Hematopoietic multipotent progenitor cell treated with erythropoietin and hydrocortisone succinate and interleukin-3 and kit ligand, for 17 days (in vitro differentiated cells): ENCODE results near the gene DSTN.

ENCODE experiments used
- DNase-seq: peaks from one replicate; pipeline ENCODE4 v3.0.0-alpha.2; 2015; ENCODE audit warnings: low spot score

The DSTN gene

DNA sequence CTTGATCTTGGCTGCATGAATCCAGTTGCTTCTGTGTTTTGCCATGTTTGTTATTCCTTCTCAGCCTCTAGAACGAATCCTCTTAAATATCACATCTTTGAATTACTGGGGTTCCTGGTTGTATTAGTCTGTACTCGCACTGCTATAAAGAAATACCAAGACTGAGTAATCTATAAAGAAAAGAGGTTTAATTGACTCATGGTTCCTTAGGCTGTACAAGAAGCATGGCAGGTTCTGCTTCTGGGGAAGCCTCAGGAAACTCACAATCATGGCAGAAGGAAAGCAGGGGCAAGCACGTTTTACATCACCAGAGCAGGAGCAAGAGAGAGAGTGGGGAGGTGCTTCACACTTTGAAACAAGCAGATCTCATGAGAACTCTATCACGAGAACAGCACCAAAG, 20.7 kb upstream of the DSTN start:
- no peak for DNase-seq

DNA sequence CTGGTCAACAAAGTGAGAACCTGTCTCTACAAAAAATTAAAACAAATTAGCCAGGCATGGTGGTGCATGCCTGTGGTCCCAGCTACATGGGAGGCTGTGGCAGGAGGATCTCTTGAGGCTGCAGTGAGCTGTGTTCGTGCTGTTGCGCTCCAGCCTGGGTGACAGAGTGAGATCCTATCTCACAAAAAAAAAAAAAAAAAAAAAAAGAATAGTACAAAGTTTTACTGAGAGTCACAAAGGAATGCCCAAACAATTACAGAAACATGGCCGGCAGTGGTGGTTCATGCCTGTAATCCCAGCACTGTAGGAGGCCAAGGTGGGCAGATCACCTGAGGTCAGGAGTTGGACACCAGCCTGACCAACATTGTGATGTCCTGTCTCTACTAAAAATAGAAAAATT, 14.8 kb upstream of the DSTN start:
- DNase-seq, result no peak

DNA sequence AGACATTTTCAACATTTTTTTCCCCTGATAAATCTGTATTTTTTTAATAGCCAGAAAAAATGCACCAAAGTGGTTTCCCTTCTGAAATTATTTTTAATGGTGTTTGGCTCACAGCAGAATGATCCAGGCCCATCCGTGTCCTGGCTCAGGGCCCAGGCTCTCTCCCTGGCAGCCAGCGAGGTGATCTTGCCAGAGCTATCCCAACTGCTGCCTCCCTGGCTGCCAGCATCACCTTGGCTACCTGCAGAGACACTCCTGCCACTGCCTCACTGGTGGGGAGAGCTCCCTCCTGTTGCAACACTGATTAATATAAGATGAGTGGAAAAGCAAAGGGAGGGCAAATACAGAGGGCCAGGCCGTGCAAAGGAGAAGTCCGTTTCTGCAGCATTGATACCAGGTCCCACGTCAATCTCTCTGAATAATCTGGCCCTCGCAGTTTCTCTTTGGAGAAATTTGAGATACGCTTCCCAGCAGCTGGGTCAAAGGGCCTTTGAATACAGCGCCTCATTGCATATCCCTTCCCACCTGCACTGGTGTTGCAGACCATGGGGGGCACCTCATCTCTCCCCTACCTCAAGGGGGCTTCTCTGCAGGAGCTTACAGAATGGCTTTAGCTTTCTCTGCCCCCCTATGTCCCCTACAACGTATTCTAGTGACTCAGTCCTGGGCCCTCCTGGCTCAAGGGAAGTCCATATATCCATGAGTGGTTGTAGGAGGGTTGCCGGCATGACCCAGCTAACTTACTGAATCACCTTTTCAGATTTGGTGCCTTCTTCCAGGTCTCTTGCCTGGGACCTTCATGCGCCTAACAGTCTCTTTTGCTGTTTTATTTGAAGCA, 12.8 kb upstream of the DSTN start:
- DNase-seq, result no peak

DNA sequence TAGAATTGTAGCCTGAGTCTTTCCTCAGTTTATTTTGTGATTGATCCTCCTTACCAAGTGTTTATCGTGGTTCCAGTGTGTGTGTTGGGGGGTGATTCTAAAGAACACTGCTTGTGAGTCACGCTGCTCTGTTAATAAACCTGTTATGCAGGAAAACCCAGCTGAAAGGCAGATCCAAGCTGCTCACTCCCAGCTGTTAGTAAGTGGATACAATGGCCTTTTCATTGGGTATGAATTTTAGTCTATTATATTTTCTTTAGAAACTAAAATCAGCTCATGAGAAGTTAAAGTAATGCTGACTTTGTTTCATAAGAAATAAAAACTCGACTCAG, 12.2 kb upstream of the DSTN start:
- DNase-seq, result no peak

DNA sequence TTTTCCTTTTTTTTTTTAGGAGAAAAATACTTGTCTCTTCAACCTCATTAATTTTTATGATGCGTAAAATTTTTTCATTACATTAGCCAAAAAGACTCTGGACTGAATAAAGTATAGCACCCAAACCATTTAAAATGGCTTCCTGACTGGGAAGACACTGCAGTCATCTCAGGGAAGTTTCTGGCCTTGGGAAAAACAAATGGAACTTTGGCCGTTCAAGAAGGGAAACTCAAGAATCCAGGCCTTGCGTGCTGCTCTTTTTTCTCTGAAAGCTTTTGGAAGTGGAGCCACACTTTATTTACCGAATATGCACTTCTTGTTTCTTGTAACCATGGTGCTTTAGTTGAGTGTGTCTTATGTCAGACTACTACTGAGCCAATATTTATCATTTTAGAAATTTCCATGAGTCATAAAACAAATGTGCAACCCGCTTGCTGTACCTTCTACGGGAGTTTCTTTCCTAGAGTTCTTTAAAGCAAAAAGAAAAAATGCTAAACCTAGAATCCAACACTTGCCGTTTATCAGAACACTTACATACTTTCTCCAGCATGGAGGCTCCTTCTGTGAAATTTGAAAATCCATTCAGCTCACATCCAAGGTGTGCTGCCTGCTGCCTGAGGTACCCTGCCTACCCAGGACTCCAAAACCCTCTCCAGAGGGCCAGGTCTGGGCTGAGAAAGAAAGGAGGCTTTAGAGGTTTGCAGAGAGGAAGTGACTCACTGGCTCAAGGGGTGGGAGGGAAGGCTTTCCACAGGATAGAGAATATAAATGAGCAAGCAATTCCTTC, 11.5 kb upstream of the DSTN start:
- no peak for DNase-seq

DNA sequence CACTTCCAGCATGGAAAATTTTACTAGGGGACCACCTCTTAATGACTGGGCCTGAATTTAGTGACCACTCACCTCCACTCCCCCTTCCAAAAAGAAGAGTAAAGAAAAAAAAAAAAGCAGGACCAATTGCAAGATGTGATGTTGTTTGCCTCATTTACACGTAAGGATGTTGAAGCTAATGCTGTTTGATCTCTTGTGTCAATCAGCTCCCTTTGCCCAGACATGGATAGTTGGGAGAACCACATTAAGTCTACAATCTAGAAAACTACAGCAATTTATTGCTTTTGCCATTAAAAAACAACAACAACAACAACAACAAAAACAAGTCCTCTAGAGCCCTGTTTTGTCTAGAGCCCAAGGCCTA, 11.0 kb upstream of the DSTN start:
- no peak for DNase-seq

DNA sequence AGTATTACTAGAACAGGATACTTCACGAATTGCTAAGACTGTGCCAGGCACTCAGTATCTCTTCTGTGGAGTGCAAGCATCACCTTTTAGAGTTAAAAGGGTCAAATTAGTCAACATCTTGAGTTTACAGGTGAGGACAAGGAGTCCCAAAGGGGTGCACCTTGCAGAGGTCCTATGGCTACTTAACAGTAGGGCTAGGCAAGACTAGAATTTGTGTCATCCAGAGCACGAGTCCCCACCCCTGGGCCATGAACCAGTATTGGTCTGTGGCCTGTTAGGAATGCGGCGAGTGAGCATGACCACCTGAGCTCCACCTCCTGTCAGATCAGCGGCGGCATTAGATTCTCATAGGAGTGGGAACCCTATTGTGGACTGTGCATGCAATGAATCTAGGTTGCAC, 10.5 kb upstream of the DSTN start:
- DNase-seq, result no peak

DNA sequence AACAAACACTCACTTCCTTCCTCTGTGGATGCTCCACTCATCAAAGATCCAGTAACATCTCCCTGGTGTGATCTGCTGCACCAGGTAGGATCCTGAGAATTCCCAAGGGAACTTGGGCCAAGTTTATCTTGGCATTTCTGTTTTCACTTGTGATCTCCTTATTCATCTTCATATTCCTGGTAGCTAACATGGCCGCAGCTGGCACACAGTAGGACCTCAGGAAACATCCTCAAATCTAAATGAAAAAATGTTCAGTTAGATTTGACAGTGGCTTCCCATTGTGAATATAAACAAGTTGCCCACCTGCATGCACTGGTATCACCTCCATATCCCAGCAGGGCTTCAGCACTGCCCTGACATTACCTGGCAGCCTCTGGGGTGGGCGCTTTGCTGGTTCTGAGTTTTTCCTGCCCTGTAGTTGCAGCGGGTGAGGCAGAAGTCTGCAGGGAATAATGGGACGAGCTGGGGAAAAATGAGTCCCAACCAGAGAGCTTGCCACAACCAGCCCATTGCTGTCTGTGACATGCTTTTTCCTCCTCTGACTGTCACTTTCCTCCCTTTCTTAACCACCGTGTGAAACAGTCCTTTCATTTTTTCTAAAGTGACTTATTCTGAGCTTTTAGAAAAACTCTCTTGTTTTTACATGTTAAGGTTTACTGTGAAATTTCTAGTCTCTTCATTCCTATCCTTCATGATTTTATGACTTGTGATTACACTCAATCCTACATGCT, 9.4 kb upstream of the DSTN start:
- DNase-seq, result no peak

DNA sequence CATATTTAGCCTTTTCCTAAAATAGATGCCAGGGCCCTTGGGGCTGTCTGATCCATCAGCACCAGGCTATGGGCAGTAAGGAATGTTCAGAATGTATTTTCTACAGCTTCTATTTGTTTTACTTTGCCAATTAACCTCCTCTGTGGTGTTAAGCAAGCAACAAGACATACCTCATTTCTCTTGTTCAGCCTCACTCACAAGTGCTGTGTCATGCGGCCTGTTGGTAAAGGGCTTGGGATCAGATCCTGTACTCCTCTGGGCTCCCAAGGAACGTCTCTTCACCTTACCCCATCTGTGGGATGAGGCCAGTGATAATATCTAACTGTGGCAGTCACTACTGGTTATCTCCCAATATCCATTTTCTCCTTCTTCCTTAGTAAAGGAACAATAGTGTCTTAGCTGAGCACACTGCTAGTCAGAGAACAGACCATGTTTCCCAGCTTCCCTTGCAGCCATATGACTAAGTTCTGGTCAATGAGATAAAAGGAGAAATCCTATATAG, 7.0 kb upstream of the DSTN start:
- no peak for DNase-seq

DNA sequence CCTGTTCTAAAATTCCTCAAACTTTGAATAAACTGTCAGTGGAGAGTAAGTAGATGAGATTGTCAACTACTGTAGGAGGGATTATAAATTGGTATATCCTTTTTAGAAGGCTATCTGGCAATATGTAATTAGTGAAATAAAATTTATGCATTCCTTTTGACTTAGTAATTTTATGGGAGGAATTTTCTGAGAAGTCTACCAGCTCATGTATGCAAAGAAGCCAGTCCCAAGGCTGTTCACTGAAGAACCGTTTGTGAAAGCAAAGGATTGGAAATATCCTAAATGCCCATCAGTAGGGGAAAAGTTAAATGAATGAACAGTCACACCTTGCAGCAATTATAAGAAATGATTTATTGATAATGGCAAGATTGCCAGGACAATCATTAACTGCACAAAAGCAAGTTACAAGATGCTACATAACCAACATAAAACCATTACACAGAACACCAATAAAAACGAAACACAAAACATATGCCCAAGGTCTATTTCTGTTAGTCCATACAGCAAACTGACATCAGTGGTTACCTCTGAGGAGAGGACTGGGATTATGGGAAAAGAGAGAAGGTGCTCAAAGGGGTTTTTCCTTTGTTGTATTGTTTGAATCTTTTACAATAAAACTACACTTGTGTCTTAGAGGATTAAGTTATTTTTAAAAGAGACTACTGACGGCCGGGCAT, 4.6 kb upstream of the DSTN start:
- DNase-seq, result no peak

DNA sequence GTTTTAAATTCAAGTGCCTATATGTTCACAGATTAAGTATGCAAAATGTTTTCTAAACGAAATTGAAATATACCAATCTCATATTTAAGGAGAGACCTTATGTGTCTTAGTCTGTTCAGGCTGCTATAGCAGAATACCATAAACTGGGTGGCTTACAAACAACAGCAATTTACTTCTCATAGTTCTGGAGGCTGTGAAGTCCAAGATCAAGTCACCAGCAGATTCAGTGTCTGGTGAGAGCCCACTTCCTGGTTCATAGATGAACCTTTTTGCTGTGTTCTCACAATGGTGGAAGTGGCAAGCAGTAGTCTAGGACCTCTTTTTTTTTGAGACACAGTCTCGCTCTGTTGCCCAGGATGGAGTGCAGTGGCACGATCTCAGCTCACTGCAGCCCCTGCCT, 3.5 kb upstream of the DSTN start:
- no peak for DNase-seq

DNA sequence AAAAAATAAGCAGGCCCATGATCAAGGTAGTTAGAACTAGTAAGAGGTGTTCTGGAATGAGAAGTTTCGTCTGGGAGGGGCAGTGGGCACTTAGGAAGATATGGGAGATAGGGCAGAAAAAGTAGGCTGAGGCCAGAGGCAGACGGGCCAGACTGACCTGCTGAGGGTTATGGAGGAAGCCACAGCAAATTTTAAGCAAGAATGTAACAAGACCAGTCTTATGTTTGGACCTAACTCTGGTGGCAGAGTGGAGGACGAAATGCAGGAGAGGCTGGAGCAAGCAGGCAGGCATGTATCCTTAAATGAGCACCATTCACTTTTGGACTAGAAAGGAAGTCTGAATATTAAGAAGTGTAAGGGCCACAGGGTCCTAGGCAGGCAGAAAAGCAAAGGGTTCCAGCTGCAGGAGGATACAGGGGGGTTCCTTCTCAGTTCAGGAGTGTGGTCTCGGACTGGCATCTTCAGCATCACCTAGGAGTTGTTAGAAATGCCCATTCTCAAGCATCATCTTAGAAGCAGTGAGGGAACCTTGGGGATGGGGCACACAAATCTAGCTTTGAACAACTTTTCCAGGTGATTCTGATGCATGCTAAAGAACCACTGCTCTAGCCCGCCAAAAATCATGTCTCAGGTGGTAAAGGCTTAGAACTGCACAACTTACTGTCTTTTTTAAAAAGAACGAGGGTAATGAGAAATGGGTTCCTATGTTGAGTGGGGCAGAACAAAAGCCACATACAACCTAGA, 1.7 kb upstream of the DSTN start:
- no peak for DNase-seq

DNA sequence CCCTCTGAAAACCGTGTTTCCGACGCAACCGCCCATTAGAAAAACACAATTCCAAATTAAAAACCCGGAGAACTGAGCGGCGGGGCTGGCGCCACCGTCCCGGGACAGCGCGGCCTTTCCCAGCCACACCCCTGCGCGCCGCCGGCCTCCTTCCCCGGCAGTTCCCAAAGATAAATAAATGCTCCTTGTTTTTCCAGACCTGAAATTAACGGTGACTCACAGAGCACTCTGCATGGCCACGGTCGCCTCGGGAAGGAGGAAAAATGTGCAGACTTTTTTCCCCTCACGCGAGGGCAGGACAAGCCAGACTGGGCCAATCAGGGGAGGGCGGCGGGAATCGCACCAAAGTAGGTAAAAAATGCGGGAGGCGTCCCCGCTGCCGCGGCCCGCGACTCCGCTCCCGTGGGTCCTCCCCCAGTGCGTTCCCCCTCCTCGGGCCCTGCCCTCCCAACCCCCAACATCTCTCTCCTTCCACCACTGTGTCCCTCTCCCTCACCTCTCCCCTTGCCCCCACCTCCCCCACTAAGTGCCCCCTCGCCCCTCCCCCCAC, 828 bp upstream of the DSTN start:
- DNase-seq, result peak; percentile 14

DNA sequence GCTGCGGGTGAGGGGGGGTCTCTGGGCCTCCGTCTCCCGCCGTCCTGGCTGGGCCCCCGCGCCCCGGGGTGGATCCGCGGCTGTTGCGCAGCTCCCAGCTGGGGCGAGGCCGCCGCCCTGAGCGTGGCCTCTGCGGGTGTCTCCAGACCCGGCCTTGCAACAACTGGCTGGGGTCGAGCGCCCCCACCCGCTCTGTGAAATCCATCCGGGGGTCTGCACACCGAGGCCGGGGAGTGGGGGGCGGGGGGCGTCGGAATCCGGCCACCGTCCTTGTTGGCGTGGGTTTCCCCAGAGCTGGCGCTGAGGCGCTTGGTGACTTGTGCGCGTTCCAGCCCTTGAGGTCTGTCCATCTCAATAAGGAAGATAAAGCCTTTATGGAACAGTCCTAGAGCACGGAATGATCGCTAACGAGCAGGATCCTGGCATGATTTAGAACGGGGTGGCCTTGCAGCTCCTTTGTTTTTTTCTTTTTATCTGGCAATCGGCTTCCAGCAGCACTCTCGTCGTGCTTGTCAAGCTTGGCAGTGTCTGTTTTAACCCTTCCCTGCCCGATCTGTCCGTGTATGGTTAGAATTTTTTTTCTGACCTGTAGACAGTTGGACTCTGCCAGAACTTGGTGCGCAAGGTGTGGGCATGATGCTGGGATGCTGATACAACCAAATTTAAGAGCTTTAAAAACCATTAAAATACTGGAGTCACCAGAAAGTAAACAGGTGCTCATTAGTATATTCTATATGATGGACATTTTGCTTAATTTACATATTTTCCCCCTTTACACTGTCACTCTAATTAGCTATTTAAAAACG, 675 bp downstream of the DSTN start:
- DNase-seq, result peak; percentile 30

DNA sequence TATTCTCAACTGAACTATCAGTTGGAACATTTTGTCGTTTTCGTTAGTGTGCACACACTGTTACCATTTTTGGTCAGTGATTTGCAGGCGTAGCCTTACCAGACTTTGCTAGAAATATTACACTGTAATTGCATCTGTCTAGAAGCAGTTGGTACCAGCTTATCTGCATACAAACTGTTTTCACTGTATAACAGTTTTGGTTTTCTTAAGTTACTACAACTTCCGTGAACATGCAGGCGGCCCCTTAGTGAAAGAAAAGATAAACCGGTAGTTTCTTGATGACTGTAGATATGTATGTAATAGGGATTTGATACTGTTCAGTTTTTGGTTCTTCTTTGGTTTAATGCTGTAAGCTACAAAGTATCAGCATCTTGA, 1.3 kb downstream of the DSTN start:
- DNase-seq, result no peak

DNA sequence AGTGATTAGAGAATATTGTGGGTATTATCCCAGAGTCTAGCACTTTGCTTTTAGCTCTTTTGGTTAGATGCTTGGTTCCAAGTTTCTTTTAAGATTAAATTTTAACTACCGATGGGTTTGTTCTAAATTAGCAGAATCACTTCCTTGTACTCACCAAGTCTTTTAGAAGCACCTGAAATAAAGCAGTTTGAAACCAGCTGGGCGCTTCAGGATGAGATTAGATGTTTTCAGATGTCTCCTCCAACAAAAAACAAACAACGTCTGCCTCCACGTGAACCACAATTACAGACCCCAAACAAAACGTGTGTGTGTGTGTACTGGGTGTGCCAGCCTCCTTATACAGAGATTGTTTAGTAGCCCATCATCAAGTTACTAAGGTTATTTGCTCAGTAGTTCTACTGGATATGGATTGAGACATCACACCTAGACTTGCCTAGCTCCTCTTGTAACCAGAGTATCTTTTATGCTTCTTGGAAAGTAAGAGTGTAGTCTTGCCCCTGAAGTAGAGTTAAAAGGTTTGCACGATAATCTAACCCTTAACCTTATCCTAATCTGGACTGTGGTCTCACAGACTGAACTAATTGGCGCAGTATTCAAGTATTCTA, 2.3 kb downstream of the DSTN start:
- no peak for DNase-seq

DNA sequence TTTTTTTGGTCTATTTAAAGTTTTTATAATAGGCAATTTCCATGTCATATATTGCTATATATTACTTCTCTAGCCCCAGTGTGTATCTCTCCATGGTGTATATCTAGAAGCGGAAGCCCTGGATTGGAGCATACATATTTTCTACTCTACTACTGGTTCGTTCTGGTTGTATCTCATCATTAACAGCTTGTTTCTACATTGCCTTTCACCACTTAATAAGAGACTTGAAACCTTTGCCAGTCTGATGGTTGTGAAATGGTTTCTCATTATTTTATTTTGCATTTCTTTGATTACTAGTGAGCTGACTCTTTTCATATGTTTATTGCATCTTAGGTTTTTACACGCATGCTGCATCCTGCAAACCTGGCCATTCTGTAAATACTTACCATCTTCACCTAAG, 3.6 kb downstream of the DSTN start:
- DNase-seq, result no peak

DNA sequence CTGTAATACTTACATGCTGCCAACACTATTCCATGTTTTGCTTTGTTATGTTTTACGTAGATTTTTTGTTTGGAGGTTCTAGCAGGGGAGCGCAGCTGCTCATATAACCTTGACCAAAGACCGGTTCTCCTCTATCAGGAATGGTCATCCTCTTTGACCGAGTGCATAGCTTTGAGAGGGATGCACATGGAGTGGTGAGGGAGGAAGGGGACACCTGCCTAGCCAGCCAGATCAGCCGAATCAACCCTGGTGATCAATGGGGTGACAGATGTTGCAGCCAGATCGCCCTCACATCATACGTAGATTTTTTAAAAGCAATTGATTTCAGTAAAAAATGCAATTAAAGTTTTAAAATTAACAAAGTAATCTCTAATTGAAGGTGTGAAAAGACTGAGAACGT, 6.3 kb downstream of the DSTN start:
- DNase-seq, result no peak

DNA sequence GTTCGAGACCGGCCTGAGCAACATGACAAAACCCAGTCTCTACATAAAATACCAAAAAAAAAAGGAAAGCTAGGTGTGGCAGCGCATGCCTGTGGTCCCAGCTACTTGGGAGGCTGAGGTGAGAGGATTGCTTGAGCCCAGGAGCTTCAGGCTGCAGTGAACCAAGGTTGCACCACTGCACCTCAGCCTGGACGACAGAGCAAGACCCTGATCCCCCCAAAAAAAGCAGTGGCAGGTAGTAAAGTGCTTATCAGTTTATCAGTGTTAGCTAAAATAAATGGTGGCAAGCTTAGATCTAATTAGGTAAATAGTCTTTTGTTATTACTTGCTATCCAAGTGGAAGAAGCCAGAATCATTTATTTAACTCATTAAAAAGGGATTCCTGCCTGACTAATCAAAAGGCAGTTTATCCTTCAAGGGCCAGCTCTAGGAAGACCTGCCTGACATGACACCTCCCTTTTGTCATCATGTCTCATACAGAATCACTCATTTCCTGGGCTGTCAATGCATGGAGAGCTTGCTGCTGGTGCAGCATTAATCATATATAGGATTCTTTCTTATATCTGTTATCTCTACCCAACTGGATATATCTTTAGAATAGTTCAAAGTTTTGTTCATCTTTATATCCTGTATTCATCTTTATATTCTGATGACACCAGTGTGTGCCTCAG, 9.6 kb downstream of the DSTN start:
- no peak for DNase-seq

DNA sequence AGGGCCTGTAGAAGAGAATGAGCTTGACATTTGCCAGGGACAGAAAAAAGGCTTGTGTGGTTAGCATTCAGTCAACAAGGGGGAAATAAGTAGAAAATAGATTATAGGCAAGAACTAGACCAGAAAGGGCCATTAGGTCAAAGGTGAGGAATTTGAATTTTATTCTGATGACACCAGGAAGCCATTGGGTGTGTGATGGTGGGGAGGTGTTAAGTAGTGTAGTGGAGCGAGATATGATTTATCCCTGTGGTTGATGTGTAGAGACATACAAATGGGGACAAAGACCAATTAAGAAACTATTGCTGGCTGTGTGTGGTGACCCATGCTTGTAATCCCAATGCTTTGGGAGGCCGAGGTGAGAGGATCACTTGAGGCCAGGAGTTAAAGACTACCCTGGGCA, 11.0 kb downstream of the DSTN start:
- DNase-seq, result no peak
